AG04450 (cell line): Measurements from ENCODE around the gene DTD1. TPM values are rescaled to one million over a fixed set of nuclear protein-coding genes. Genes with fewer than 3 reads are reported as not detected.

Experiments used
- CTCF ChIA-PET: fragments of 300-600, 350-600 bp; formaldehyde crosslinking; extraction: SDS; loops from one replicate; lab custom pipeline; 2022; ENCODE audit warnings: antibody characterized with exemption, inconsistent platforms; lab: Charles Lee
- POLR2A ChIA-PET: fragments of 350-600 bp; formaldehyde crosslinking; extraction: SDS; loops from one replicate; lab custom pipeline; 2021; ENCODE audit warnings: antibody characterized with exemption, inconsistent platforms; lab: Yijun Ruan, JAX
- DNase-seq: peaks from one replicate; pipeline ENCODE4 v3.0.0-alpha.2; 2011; ENCODE audit warnings: low read depth, low spot score
- H3K27ac ChIP-seq: one replicate; pipeline ENCODE4 v1.5.1; 2012; ENCODE audit warnings: low read depth, low read length, control low read depth
- H3K27me3 ChIP-seq: one replicate; pipeline ENCODE4 v1.6.0; 2012; ENCODE audit warnings: low read length; ENCODE audit not compliant: control insufficient read depth, insufficient read depth
- H3K4me3 ChIP-seq: 2 replicates; pipeline ENCODE4 v1.5.1; 2011; ENCODE audit warnings: mild to moderate bottlenecking, low read depth, low read length, control low read depth
- H3K9me3 ChIP-seq: 2 replicates; pipeline ENCODE4 v1.5.1; 2012; ENCODE audit warnings: low read length; ENCODE audit not compliant: control insufficient read depth, insufficient read depth
- CTCF ChIP-seq: IDR thresholded peaks from 2 replicates; pipeline ENCODE4 v1.5.1; 2011; ENCODE audit warnings: low read depth, low read length, control low read depth, inconsistent platforms
- polyA plus RNA-seq: library from polyadenylated mRNA; depleted of rRNA; stranded (reverse); fragments of >200 nt; gene quantifications from 2 replicates; pipeline ENCODE4 v1.2.3, GENCODE V29; 2011

Gene DTD1
- polyA plus RNA-seq, 1 experiment: 50.0 TPM

DNA sequence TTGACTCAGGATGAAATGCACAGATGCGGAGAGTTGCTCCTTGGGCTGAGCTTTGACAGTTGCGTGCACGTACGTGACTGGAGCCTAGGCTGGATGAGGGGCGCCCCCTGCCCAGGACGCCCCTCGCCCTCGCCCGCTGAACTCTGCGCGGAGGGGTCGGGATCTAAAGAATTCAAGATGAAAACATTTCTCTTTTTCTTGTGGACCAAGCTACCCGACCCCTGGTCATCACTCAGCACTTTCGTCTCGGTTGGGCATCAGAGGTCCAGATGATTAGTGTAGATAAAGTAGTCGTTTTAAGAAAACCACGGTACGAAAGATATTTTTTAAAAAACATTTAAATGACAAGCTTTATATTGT, 700 bp downstream of the DTD1 start:
- TF ChIP-seq CTCF: no peak
- no peaks in the 10 kb centered on the region for H3K9me3 ChIP-seq
- DNase-seq: no peak
- H3K27ac ChIP-seq: peak overlapping the region; percentile 22
- H3K4me3 ChIP-seq: peak overlapping the region; percentile 82
- CTCF ChIA-PET: interaction anchor here (0.5 to 1.4 kb wide), 10 partner anchors 10 to 1074 kb away, joined by 3 to 6 read pairs (median 3); no protein-coding TSS in a partner anchor
- no peaks in the 10 kb centered on the region for H3K27me3 ChIP-seq
- POLR2A ChIA-PET: interaction anchor here (0.8 to 1.0 kb wide), 2 partner anchors 91 to 450 kb away, joined by 3 to 4 read pairs; partner anchors contain the start of genes KAT14, PET117 and RBBP9

DNA sequence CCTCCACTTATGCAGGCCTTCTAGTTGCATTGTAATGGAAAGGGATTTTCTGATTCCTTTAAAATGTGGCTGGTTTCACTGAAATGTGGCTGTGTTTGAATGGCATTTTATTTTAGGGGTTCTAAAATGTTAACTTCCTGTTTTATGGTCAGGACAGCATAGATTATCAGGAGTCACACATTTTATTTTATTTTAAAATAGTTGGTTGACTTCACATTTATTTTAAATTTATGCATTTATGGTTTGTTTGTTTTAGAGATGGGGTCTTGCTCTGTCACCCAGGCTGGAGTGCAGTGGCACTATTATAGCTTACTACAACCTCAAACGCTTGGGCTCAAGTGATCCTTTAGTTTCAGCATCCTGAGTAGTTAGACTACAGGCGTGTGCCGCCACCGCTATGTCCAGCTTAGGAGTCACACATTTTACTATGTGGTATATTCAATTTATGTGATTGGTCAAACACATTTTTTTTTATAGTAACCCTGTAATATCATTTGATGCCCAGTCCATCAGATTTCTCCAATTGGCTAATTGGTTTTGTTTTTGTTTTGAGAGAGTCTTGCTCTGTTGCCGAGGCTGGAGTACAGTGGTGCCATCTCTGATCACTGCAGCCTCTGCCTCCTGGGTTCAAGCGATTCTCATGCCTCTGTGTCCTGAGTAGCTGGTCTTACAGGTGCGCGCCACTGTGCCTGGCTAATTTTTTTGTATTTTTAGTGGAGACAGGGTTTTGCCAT, 2.3 kb downstream of the DTD1 start:
- ChIA-PET POLR2A (no interaction called here), CTCF (interaction anchor here (1.1 kb wide), 2 partner anchors 8 to 97 kb away, joined by 3 read pairs; no protein-coding TSS in a partner anchor)
- DNase-seq: no peak
- no peak for TF ChIP-seq CTCF
- H3K27me3 ChIP-seq: no peaks in the 10 kb centered on the region
- H3K27ac ChIP-seq: no peak overlapping the region
- no peaks in the 10 kb centered on the region for H3K9me3 ChIP-seq
- H3K4me3 ChIP-seq: no peak overlapping the region

DNA sequence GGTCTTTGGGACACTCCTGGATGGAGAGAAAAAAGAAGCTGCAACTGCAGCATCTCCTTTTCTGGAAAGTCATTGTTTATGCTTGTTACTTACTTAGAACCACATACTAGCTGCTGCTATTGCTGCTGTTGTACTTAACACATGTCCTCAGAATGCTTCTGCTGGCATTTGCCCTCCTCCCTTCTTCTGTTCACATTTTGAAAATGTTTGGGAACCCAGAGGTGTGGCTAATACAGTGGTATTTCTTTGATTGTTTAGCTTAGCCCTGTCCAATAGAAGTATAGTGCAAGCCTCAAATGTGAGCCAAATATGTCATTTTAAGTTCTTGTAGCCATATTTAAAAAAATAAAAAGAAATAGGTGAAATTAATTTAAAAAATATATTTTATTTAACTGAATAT, 8.4 kb downstream of the DTD1 start:
- no peak for DNase-seq
- no peak overlapping the region for H3K27ac ChIP-seq
- POLR2A ChIA-PET: no interaction called here
- H3K27me3 ChIP-seq: no peaks in the 10 kb centered on the region
- H3K9me3 ChIP-seq: no peaks in the 10 kb centered on the region; the same call in none of the 2 replicates
- no peak overlapping the region for H3K4me3 ChIP-seq
- TF ChIP-seq CTCF: no peak
- CTCF ChIA-PET: no interaction called here

- no peaks in the 10 kb centered on the region for H3K27me3 ChIP-seq
- no peak for TF ChIP-seq CTCF
- ChIA-PET CTCF (no interaction called here), POLR2A (no interaction called here)
- DNase-seq: no peak
- no peak overlapping the region for H3K4me3 ChIP-seq
- no peak overlapping the region for H3K27ac ChIP-seq
- no peaks in the 10 kb centered on the region for H3K9me3 ChIP-seq
Observed at GRCh38 chr20:18609741-18610140, 21.9 kb downstream of the DTD1 start.

- TF ChIP-seq CTCF: no peak
- CTCF ChIA-PET: no interaction called here
- no peaks in the 10 kb centered on the region for H3K27me3 ChIP-seq
- H3K9me3 ChIP-seq: no peaks in the 10 kb centered on the region
- no peak overlapping the region for H3K27ac ChIP-seq
- POLR2A ChIA-PET: no interaction called here
- no peak overlapping the region for H3K4me3 ChIP-seq
- no peak for DNase-seq
Observed at GRCh38 chr20:18611492-18611891, 23.6 kb downstream of the DTD1 start.
